ENCODE data around the gene CBY3.

DNA sequence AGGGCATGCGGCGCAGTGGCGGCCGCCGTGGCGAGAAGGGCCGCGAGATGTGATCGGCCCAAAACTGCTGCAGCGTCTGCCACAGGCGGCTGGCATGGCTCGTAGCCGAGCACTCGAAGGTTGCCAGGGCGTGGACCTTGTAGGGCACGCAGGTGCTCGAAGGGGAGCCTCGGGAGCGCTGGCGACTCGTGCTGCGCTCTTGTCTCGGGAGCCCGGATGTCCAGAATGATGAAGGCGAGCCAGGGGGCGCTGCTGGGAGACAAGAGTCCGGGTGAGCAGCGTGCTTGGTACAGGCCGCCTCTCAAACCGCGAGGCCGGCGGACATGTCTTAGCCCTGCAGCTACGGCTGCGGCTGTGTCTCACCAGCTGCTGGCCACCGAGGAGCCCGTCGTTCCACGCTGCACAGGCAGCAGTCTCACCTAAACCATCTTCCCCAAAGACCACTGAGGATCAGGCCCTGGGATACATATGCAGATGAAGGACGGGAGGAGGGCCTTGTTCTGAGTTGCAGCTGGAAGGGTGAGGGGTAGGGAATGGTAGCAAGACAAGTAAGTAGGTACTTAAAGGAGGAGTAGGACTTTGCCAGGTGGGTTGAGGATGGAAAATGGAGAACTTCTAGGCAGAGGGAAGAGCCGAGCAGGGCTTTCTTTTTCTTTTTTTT is 1.7 kb downstream of the CBY3 start:
- TF ChIP-seq, protein P1, sequence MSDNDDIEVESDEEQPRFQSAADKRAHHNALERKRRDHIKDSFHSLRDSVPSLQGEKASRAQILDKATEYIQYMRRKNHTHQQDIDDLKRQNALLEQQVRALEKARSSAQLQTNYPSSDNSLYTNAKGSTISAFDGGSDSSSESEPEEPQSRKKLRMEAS (IDR thresholded peaks at IDR 0.05; ENCODE audit: low read depth, low read length): peak; percentile 66; the same call in 1 of the 2 replicates
- no peak for TF ChIP-seq POLR2A (IDR thresholded peaks at IDR 0.05; ENCODE audit: extremely low read depth, insufficient read length)
